Motor neuron (in vitro differentiated cells): Measurements from ENCODE around the gene CRIP2. TPM values are rescaled to one million over a fixed set of nuclear protein-coding genes. Genes with fewer than 3 reads are reported as not detected.

Experiments used
- ATAC-seq, 8 experiments: fragments of 200-7000 bp; cut with Tn5 transposase; replicated peaks in 6 of 8; 2 replicates each; pipeline ENCODE4 v1.8.0; 2021; ENCODE audit warnings: mild to moderate bottlenecking in 8 of 8, moderate library complexity in 8 of 8
- H3K27ac ChIP-seq, 2 donors: fragments of 250-450 bp; sonication (Bioruptor Pico); 2 replicates each; pipeline ENCODE4 v1.9.0; 2021; ENCODE audit warnings: antibody characterized with exemption in 2 of 2, mild to moderate bottlenecking in 2 of 2, moderate library complexity in 1 of 2
- H3K4me1 ChIP-seq, 2 donors: fragments of 250-450 bp; sonication (Bioruptor Pico); replicated peaks in 1 of 2; 2 replicates each; pipeline ENCODE4 v1.6.1; 2021; ENCODE audit warnings: antibody characterized with exemption in 2 of 2, mild to moderate bottlenecking in 2 of 2, moderate library complexity in 1 of 2
- H3K4me3 ChIP-seq, 5 donors: fragments of 250-450 bp; sonication (Bioruptor Pico); 2 replicates each; pipeline ENCODE4 v1.9.0; 2021; ENCODE audit warnings: antibody characterized with exemption in 5 of 5, mild to moderate bottlenecking in 5 of 5, moderate library complexity in 4 of 5
- WGBS, 10 experiments: fragments of 450-650 bp; shearing (Covaris generic); methylation state at CpG; one replicate each; pipeline ENCODE4 v1.0.0; 2022; 5-methylcytosine and 5-hydroxymethylcytosine counted together
- in situ Hi-C, 9 experiments: fragments of 400-800 bp; cut with MboI; loops; one replicate each; pipeline ENCODE4 v1.15.0; 2021; ENCODE audit warnings: low sequenced_read_pairs in 9 of 9, low pct_unique_long_range_greater_than_20kb in 2 of 9; ENCODE audit not compliant: unreplicated experiment in 9 of 9
- total RNA-seq, 8 experiments: library from RNA; unstranded; fragments of 300-600 nt; gene quantifications; 2 replicates each; pipeline versions ENCODE4 v1.2.3 to v1.2.4, GENCODE V29; 2022

CRIP2 gene
- total RNA-seq, 8 experiments from 2014 or later = 9.5 to 194 (median 55.0) TPM

- Histone ChIP-seq H3K4me3 (no peak overlapping the region), H3K4me1 (no peaks in the 10 kb centered on the region), H3K27ac (no peak overlapping the region)
- in situ Hi-C loops = no loop called here
- no peak for ATAC-seq
- 37 to 100% (median 85%) methylated on average over 1 to 7 of the region's 17 CpGs; no CpG with 5 or more reads in 4 of the 10 experiments for WGBS, 10 experiments
Observed at GRCh38 chr14:105507247-105507646, 32.6 kb downstream of the CRIP2 start.

GRCh38 chr14:105508069-105508468 lies 33.4 kb downstream of the CRIP2 start:
- 55 to 100% (median 79%) methylated on average over 1 to 6 of the region's 16 CpGs; no CpG with 5 or more reads in 2 of the 10 experiments for WGBS, 10 experiments
- in situ Hi-C loops = no loop called here
- Histone ChIP-seq H3K27ac (no peak overlapping the region), H3K4me1 (no peaks in the 10 kb centered on the region), H3K4me3 (no peak overlapping the region)
- no peak for ATAC-seq

GRCh38 chr14:105508601-105509000 lies 34.0 kb downstream of the CRIP2 start:
- in situ Hi-C loops = no loop called here
- Histone ChIP-seq H3K4me1 (no peaks in the 10 kb centered on the region), H3K4me3 (no peak overlapping the region), H3K27ac (no peak overlapping the region)
- 54 to 100% (median 88%) methylated on average over 1 to 11 of the region's 12 CpGs; no CpG with 5 or more reads in 5 of the 10 experiments for WGBS, 10 experiments
- no peak for ATAC-seq

- H3K4me3 ChIP-seq = no peak overlapping the region
- whole genome bisulfite sequencing, 10 experiments = 0 to 100% (median 41%) methylated on average over 1 to 5 of the region's 5 CpGs; no CpG with 5 or more reads in 1 of the 10 experiments
- H3K4me1 ChIP-seq = no peaks in the 10 kb centered on the region
- ATAC-seq = no peak
- in situ Hi-C loops = no loop called here
- no peak overlapping the region for H3K27ac ChIP-seq
Observed at GRCh38 chr14:105517096-105517495, 42.5 kb downstream of the CRIP2 start.

- H3K4me1 ChIP-seq = no peaks in the 10 kb centered on the region
- 34 to 79% (median 61%) methylated on average over 3 to 14 of the region's 14 CpGs for WGBS, 10 experiments
- no peak overlapping the region for H3K27ac ChIP-seq
- ATAC-seq = no peak
- in situ Hi-C loops = no loop called here
- H3K4me3 ChIP-seq = no peak overlapping the region
Observed at GRCh38 chr14:105519946-105520698, 45.5 kb downstream of the CRIP2 start.

GRCh38 chr14:105525326-105525725 lies 50.7 kb downstream of the CRIP2 start:
- ATAC-seq = no peak
- 17 to 80% (median 68%) methylated on average over 1 to 6 of the region's 9 CpGs; no CpG with 5 or more reads in 2 of the 10 experiments for WGBS, 10 experiments
- H3K4me1 ChIP-seq = peaks cover 0 to 13% of the 10 kb centered on the region in 2 donors
- in situ Hi-C loops = loop anchor here in 1 of 9 experiments (25.0 kb wide), 1 partner anchor 487 kb away; no protein-coding TSS in a partner anchor
- H3K4me3 ChIP-seq = no peak overlapping the region
- no peak overlapping the region for H3K27ac ChIP-seq

GRCh38 chr14:105525861-105526775 lies 51.5 kb downstream of the CRIP2 start, which contains the start of gene TMEM121:
Gene TMEM121 (plus strand): TSS chr14:105526583. CDS start chr14:105528835, 2,252 bp downstream.
- no peak within 1 kb of the TSS for H3K27ac ChIP-seq
- H3K4me3 ChIP-seq = peak within 1 kb of the TSS; percentile 43 to 80 (median 52)
- WGBS, 10 experiments = 0 to 49% (median 6%) methylated on average over 1 to 7 of the region's 88 CpGs; no CpG with 5 or more reads in 5 of the 10 experiments
- peaks cover 0 to 13% of the 10 kb centered on the region in 2 donors for H3K4me1 ChIP-seq
- in situ Hi-C loops = loop anchor here in 1 of 9 experiments (25.0 kb wide), 1 partner anchor 486 kb away; no protein-coding TSS in a partner anchor
- peak; percentile 18 to 78 (median 68) for ATAC-seq

- peak overlapping the region; percentile 43 to 80 (median 52) for H3K4me3 ChIP-seq
- peaks cover 0 to 13% of the 10 kb centered on the region in 2 donors for H3K4me1 ChIP-seq
- 3% methylated on average over 6 of the region's 48 CpGs; no CpG with 5 or more reads in 9 of the 10 experiments for WGBS, 10 experiments
- ATAC-seq = peak in 5 of 8 experiments; percentile 2 to 42 (median 33)
- H3K27ac ChIP-seq = no peak overlapping the region
- in situ Hi-C loops = loop anchor here in 1 of 9 experiments (25.0 kb wide), 1 partner anchor 485 kb away; no protein-coding TSS in a partner anchor
Observed at GRCh38 chr14:105526776-105527380, 52.3 kb downstream of the CRIP2 start.

- in situ Hi-C loops = loop anchor here in 1 of 9 experiments (25.0 kb wide), 1 partner anchor 485 kb away; no protein-coding TSS in a partner anchor
- ATAC-seq = no peak
- Histone ChIP-seq H3K4me3 (peak overlapping the region; percentile 43 to 80 (median 52)), H3K4me1 (peaks cover 0 to 13% of the 10 kb centered on the region in 2 donors), H3K27ac (no peak overlapping the region)
- WGBS, 10 experiments = no CpG with 5 or more reads among the region's 23 CpGs
Observed at GRCh38 chr14:105527381-105527825, 52.8 kb downstream of the CRIP2 start.

- Histone ChIP-seq H3K27ac (no peak overlapping the region), H3K4me3 (peak overlapping the region; percentile 43 to 80 (median 52)), H3K4me1 (peaks cover 0 to 13% of the 10 kb centered on the region in 2 donors)
- in situ Hi-C loops = loop anchor here in 1 of 9 experiments (25.0 kb wide), 1 partner anchor 484 kb away; no protein-coding TSS in a partner anchor
- ATAC-seq = peak; percentile 31 to 77 (median 56)
- no CpG with 5 or more reads among the region's 67 CpGs for WGBS, 10 experiments
Observed at GRCh38 chr14:105527826-105528585, 53.4 kb downstream of the CRIP2 start.

GRCh38 chr14:105528586-105529318 lies 54.1 kb downstream of the CRIP2 start:
- WGBS, 10 experiments = 76 to 100% (median 80%) methylated on average over 2 to 17 of the region's 89 CpGs; no CpG with 5 or more reads in 5 of the 10 experiments
- Histone ChIP-seq H3K4me3 (peak overlapping the region; percentile 43 to 80 (median 52)), H3K27ac (no peak overlapping the region), H3K4me1 (peaks cover 0 to 13% of the 10 kb centered on the region in 2 donors)
- peak in 1 of 8 experiments; percentile 2 for ATAC-seq
- in situ Hi-C loops = loop anchor here in 1 of 9 experiments (25.0 kb wide), 1 partner anchor 484 kb away; no protein-coding TSS in a partner anchor
